OCI-LY7 (cell line): Measurements from ENCODE around the gene FOXJ3. TPM values are rescaled to one million over a fixed set of nuclear protein-coding genes. Genes with fewer than 3 reads are reported as not detected.

Experiments used
- BruUV-seq: library from RNA; stranded (reverse); fragments of 400-500 nt; replicated peaks from 2 replicates; lab custom pipeline; 2021; lab: Mats Ljungman, UMichigan
- CTCF ChIA-PET: fragments of 300-600 bp; sonication (Branson Sonifier 250); formaldehyde crosslinking; loops from one replicate; lab custom pipeline; 2022; ENCODE audit warnings: antibody characterized with exemption; ENCODE audit not compliant: unreplicated experiment; lab: Charles Lee
- POLR2A ChIA-PET: fragments of 300-600 bp; sonication (Branson Sonifier 250); formaldehyde crosslinking; loops from one replicate; lab custom pipeline; 2022; ENCODE audit warnings: antibody characterized with exemption; lab: Charles Lee
- DNase-seq: peaks from one replicate; pipeline ENCODE4 v3.0.0-alpha.2; 2015; ENCODE audit warnings: low spot score
- H2AFZ ChIP-seq: fragments of 200-600 bp; sonication (generic), shearing (Covaris generic); 2 replicates; pipeline ENCODE4 v1.6.1; 2014; ENCODE audit warnings: mild to moderate bottlenecking, antibody characterized with exemption, low read length, moderate library complexity
- H3K27ac ChIP-seq: fragments of 200-600 bp; sonication (generic); 2 replicates; pipeline ENCODE4 v1.5.1; 2014; ENCODE audit warnings: mixed run types, low read depth, mild to moderate bottlenecking, moderate library complexity, low read length, inconsistent platforms; ENCODE audit not compliant: poor library complexity, severe bottlenecking
- H3K36me3 ChIP-seq: fragments of 200-600 bp; sonication (generic); 2 replicates; pipeline ENCODE4 v1.6.1; 2014; ENCODE audit warnings: mild to moderate bottlenecking, antibody characterized with exemption, low read length, moderate library complexity, mixed read lengths; ENCODE audit not compliant: insufficient read depth
- H3K4me1 ChIP-seq: fragments of 200-600 bp; sonication (generic); 2 replicates; pipeline ENCODE4 v1.5.1; 2014; ENCODE audit warnings: mild to moderate bottlenecking, low read length; ENCODE audit not compliant: insufficient read depth, poor library complexity, severe bottlenecking
- H3K4me2 ChIP-seq: fragments of 200-600 bp; sonication (generic); 2 replicates; pipeline ENCODE4 v1.6.1; 2014; ENCODE audit warnings: mild to moderate bottlenecking, low read length
- H3K4me3 ChIP-seq: fragments of 200-600 bp; sonication (generic); 2 replicates; pipeline ENCODE4 v1.5.1; 2014; ENCODE audit warnings: mild to moderate bottlenecking, low read depth, low read length; ENCODE audit not compliant: poor library complexity, severe bottlenecking
- H3K79me2 ChIP-seq: fragments of 200-600 bp; sonication (generic); 2 replicates; pipeline ENCODE4 v1.6.1; 2016; ENCODE audit warnings: low read depth, mild to moderate bottlenecking, low read length, moderate library complexity, mixed read lengths; ENCODE audit not compliant: insufficient read depth
- H3K9me2 ChIP-seq: fragments of 200-600 bp; sonication (generic); 2 replicates; pipeline ENCODE4 v1.6.1; 2016; ENCODE audit warnings: mild to moderate bottlenecking, low read length, mixed read lengths; ENCODE audit not compliant: insufficient read depth
- H3K9me3 ChIP-seq: fragments of 200-600 bp; sonication (generic); 2 replicates; pipeline ENCODE4 v1.6.1; 2014; ENCODE audit warnings: mild to moderate bottlenecking, mixed run types, low read length, mixed read lengths
- H4K20me1 ChIP-seq: fragments of 200-600 bp; sonication (generic); 2 replicates; pipeline ENCODE4 v1.6.1; 2014; ENCODE audit warnings: mild to moderate bottlenecking, antibody characterized with exemption, low read length, moderate library complexity, mixed read lengths; ENCODE audit not compliant: insufficient read depth
- EZH2phosphoT487 ChIP-seq: fragments of 200-600 bp; sonication (generic); IDR thresholded peaks from 2 replicates; pipeline ENCODE4 v1.6.1; 2018; ENCODE audit warnings: low read depth, borderline replicate concordance, mild to moderate bottlenecking, mixed run types, antibody characterized with exemption, low read length, moderate library complexity, mixed read lengths
- intact Hi-C: fragments of 100-400 bp; cut with micrococcal nuclease; formaldehyde crosslinking; loops from one replicate; pipeline ENCODE4 v1.10.0; 2022; ENCODE audit not compliant: unreplicated experiment
- total RNA-seq, 2 experiments: library from RNA; depleted of rRNA in 1 of 2; stranded (reverse); fragments of >200 nt in 1 of 2; shearing (Covaris generic) in 1 of 2; gene quantifications; 2 replicates each; pipeline ENCODE4 v1.2.3, GENCODE V29; 2014 to 2022
- TF ChIP-seq, protein P1 (sequence below): fragments of 200-600 bp; sonication (generic); conservative IDR thresholded peaks from 2 replicates; pipeline ENCODE4 v1.5.1; 2014; ENCODE audit warnings: mild to moderate bottlenecking, antibody characterized with exemption, low read length, moderate library complexity, mixed read lengths

The FOXJ3 gene
- total RNA-seq, 2 experiments from 2014 or later: 34.8 to 43.1 TPM

DNA sequence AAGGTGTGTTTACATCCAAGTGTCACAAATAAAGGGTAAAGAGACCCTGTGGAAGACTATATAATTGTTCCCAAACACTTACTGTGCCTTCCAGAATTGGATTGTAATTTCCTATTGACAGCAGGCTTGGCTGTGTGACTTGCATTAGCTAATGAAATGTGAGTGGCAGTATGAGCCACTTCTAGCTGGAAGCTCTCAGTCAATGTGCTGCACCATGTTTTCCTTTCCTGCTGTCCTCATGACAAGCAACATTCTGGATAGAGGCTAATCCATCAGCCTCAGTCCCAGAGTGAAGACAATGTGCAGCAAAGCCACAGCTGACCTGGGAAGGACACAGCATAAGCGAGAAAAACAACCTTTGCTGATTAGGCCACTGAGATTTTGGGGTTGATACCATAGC, 5.9 kb upstream of the FOXJ3 start:
- peaks cover 4% of the 10 kb centered on the region; the same call in 1 of the 2 replicates for H3K79me2 ChIP-seq
- ChIA-PET CTCF (no interaction called here), POLR2A (no interaction called here)
- no peaks in the 10 kb centered on the region for H4K20me1 ChIP-seq
- H3K4me3 ChIP-seq: no peak overlapping the region
- DNase-seq: no peak
- H3K4me2 ChIP-seq: no peak overlapping the region
- TF ChIP-seq EZH2phosphoT487: no peak
- no peak overlapping the region for H2AFZ ChIP-seq
- H3K4me1 ChIP-seq: peaks cover 5% of the 10 kb centered on the region
- H3K9me2 ChIP-seq: no peaks in the 10 kb centered on the region
- H3K9me3 ChIP-seq: no peaks in the 10 kb centered on the region
- H3K36me3 ChIP-seq: no peaks in the 10 kb centered on the region
- no TSS peak for BruUV-seq
- no peak overlapping the region for H3K27ac ChIP-seq
- intact Hi-C loops: no loop called here

DNA sequence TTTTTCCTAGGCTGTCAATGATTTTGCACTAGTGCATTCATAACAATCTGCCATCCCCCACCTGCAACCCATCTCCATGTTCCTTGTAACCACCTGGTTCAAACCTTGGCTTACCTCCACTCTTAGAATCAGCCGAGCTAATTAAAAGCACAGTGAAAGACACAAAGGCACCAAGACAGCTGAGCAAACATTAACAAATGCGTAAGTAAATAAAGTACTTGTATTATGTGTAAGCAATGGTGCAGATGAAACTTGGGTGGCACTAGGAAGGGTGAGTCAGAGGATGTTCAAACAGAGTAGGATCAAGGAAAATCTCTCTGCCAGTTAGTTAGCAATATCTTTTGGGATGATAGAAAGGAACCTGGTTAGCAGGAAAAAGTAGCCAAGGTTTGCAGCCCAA, 5.1 kb upstream of the FOXJ3 start:
- Histone ChIP-seq H3K4me1 (peaks cover 8% of the 10 kb centered on the region), H3K79me2 (peaks cover 7% of the 10 kb centered on the region; the same call in 1 of the 2 replicates), H2AFZ (no peak overlapping the region), H3K9me3 (no peaks in the 10 kb centered on the region), H3K4me2 (no peak overlapping the region), H3K9me2 (no peaks in the 10 kb centered on the region), H3K4me3 (no peak overlapping the region), H3K27ac (no peak overlapping the region), H3K36me3 (no peaks in the 10 kb centered on the region), H4K20me1 (no peaks in the 10 kb centered on the region)
- CTCF ChIA-PET: no interaction called here
- no TSS peak for BruUV-seq
- DNase-seq: no peak
- POLR2A ChIA-PET: interaction anchor here (0.6 kb wide), 1 partner anchor 721 kb away, joined by 3 read pairs; no protein-coding TSS in a partner anchor
- intact Hi-C loops: no loop called here
- no peak for TF ChIP-seq EZH2phosphoT487
- TF ChIP-seq, protein P1, sequence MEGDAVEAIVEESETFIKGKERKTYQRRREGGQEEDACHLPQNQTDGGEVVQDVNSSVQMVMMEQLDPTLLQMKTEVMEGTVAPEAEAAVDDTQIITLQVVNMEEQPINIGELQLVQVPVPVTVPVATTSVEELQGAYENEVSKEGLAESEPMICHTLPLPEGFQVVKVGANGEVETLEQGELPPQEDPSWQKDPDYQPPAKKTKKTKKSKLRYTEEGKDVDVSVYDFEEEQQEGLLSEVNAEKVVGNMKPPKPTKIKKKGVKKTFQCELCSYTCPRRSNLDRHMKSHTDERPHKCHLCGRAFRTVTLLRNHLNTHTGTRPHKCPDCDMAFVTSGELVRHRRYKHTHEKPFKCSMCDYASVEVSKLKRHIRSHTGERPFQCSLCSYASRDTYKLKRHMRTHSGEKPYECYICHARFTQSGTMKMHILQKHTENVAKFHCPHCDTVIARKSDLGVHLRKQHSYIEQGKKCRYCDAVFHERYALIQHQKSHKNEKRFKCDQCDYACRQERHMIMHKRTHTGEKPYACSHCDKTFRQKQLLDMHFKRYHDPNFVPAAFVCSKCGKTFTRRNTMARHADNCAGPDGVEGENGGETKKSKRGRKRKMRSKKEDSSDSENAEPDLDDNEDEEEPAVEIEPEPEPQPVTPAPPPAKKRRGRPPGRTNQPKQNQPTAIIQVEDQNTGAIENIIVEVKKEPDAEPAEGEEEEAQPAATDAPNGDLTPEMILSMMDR: no peak

DNA sequence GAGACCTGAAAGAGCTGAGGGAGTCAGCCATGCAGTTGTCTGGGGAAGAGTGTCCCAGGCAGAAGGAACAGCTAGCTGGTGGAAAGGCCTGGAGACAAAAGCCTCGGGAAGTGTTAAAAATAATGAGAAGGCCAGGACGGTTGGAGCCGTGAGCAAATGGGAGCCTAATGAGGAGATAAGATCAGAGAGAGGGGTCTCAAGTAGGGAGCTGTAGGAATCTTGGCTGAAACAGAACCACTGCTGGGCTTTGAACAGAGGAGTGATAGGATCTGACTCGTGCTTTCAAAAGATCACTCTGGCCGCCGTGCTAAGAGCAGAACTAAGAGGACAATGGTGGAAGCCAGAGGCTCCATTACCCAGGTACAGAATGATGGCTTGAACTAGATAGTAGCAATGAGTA, 1.9 kb upstream of the FOXJ3 start:
- H3K27ac ChIP-seq: no peak overlapping the region
- no peaks in the 10 kb centered on the region for H3K9me2 ChIP-seq
- no peaks in the 10 kb centered on the region for H3K36me3 ChIP-seq
- H3K4me2 ChIP-seq: no peak overlapping the region
- no TSS peak for BruUV-seq
- H4K20me1 ChIP-seq: peaks cover 18% of the 10 kb centered on the region
- no peak for TF ChIP-seq EZH2phosphoT487
- TF ChIP-seq, protein P1: no peak
- H3K4me3 ChIP-seq: no peak overlapping the region
- intact Hi-C loops: loop anchor here (10.0 kb wide), 1 partner anchor 428 kb away; the partner anchor contains the start of genes C1orf50 and P3H1
- H3K9me3 ChIP-seq: no peaks in the 10 kb centered on the region
- H3K4me1 ChIP-seq: peaks cover 24% of the 10 kb centered on the region
- POLR2A ChIA-PET: no interaction called here
- no peak for DNase-seq
- peaks cover 36% of the 10 kb centered on the region for H3K79me2 ChIP-seq
- no peak overlapping the region for H2AFZ ChIP-seq
- CTCF ChIA-PET: no interaction called here
